K562 (cell line): ENCODE measurements around the gene CNNM2. TPM values are rescaled to one million over a fixed set of nuclear protein-coding genes. Genes with fewer than 3 reads are reported as not detected.

Source experiments
- ATAC-seq: fragments of 200-7000 bp; cut with Tn5 transposase; 3 replicates; pipeline ENCODE4 v1.9.1; 2020; ENCODE audit warnings: moderate library complexity
- BruUV-seq: library from RNA; stranded (reverse); fragments of 400-500 nt; replicated peaks from 2 replicates; lab custom pipeline; 2021; lab: Mats Ljungman, UMichigan
- CTCF ChIA-PET: fragments of 300-600 bp; formaldehyde crosslinking; extraction: SDS; loops from one replicate; lab custom pipeline; 2021; ENCODE audit warnings: low intra/inter-chr PET ratio; lab: Yijun Ruan, JAX
- POLR2A ChIA-PET: fragments of 300-600, 350-650 bp; sonication (Branson Sonifier 250); formaldehyde crosslinking; extraction: SDS; loops from one replicate; lab custom pipeline; 2021; ENCODE audit warnings: antibody characterized with exemption, inconsistent platforms; lab: Yijun Ruan, JAX
- DNase-seq, 4 experiments: peaks; one replicate each; pipeline versions ENCODE4 v3.0.0 to v3.0.0-alpha.2; 2011 to 2018; ENCODE audit warnings: low spot score in 3 of 4, mixed read lengths in 3 of 4; ENCODE audit errors: extremely low read depth in 1 of 4
- FAIRE-seq: peaks from 2 replicates; lab custom pipeline; 2011; peaks lifted over from hg19 to GRCh38; lab: Jason Lieb, UNC
- H2AFZ ChIP-seq: 2 replicates; pipeline ENCODE4 v1.6.0; 2011; ENCODE audit warnings: low read depth, low read length, control low read depth, inconsistent platforms
- H3K27ac ChIP-seq: fragments of 200-600 bp; 3 replicates; pipeline ENCODE4 v1.8.0; 2011; ENCODE audit warnings: low read depth, mild to moderate bottlenecking, control low read depth, inconsistent platforms, low read length, moderate library complexity, mixed read lengths; ENCODE audit errors: extremely low read depth
- H3K27me3 ChIP-seq, 2 experiments: fragments of 300-600 bp in 1 of 2; 2 replicates in 1 of 2; 3 replicates in 1 of 2; pipeline versions ENCODE4 v1.6.0 to v1.8.0; 2011; ENCODE audit warnings: inconsistent platforms in 2 of 2, low read length in 2 of 2, mild to moderate bottlenecking in 1 of 2, mixed read lengths in 1 of 2, moderate library complexity in 1 of 2; ENCODE audit not compliant: control insufficient read depth in 2 of 2, insufficient read depth in 2 of 2
- H3K36me3 ChIP-seq: fragments of 300-600 bp; 3 replicates; pipeline ENCODE4 v1.8.0; 2011; ENCODE audit warnings: mild to moderate bottlenecking, low read length, inconsistent platforms; ENCODE audit not compliant: control insufficient read depth, insufficient read depth
- H3K4me1 ChIP-seq, 2 experiments: fragments of 200-600 bp in 1 of 2; replicated peaks in 1 of 2; 2 replicates in 1 of 2; 3 replicates in 1 of 2; pipeline versions ENCODE4 v1.5.1 to v1.8.0; 2011; ENCODE audit warnings: inconsistent platforms in 2 of 2, low read length in 2 of 2, mild to moderate bottlenecking in 1 of 2, mixed read lengths in 1 of 2, moderate library complexity in 1 of 2; ENCODE audit not compliant: control insufficient read depth in 2 of 2, insufficient read depth in 2 of 2
- H3K4me2 ChIP-seq: 2 replicates; pipeline ENCODE4 v1.6.1; 2011; ENCODE audit warnings: low read length, control low read depth, inconsistent platforms, mixed read lengths; ENCODE audit not compliant: insufficient read depth
- H3K4me3 ChIP-seq: fragments of 200-600 bp; sonication (generic), shearing (Covaris generic); 2 replicates; pipeline ENCODE4 v1.5.1; 2016; ENCODE audit warnings: control low read depth, inconsistent platforms
- H3K79me2 ChIP-seq: fragments of 200-600 bp; 3 replicates; pipeline ENCODE4 v1.8.0; 2011; ENCODE audit warnings: low read length, inconsistent platforms; ENCODE audit not compliant: control insufficient read depth, insufficient read depth
- H3K9ac ChIP-seq, 2 experiments: 2 replicates each; pipeline versions ENCODE4 v1.6.0 to v1.6.1; 2011; ENCODE audit warnings: low read depth in 2 of 2, low read length in 2 of 2, control low read depth in 1 of 2, inconsistent platforms in 1 of 2, mild to moderate bottlenecking in 1 of 2, mixed read lengths in 1 of 2; ENCODE audit not compliant: insufficient read depth in 1 of 2
- H3K9me1 ChIP-seq: one replicate; pipeline ENCODE4 v1.6.0; 2011; ENCODE audit warnings: inconsistent platforms, mild to moderate bottlenecking, low read length, moderate library complexity; ENCODE audit not compliant: control insufficient read depth, insufficient read depth
- H3K9me3 ChIP-seq: replicated peaks from 2 replicates; pipeline ENCODE4 v1.5.1; 2011; ENCODE audit warnings: low read depth, low read length, inconsistent platforms; ENCODE audit not compliant: control insufficient read depth, insufficient read depth
- H4K20me1 ChIP-seq: replicated peaks from 2 replicates; pipeline ENCODE4 v1.6.1; 2011; ENCODE audit warnings: low read length, inconsistent platforms, mixed read lengths; ENCODE audit not compliant: control insufficient read depth, insufficient read depth
- BRD9 ChIP-seq: fragments of 450-650 bp; IDR thresholded peaks from 2 replicates; pipeline ENCODE4 v1.6.1; 2018; ENCODE audit warnings: low read depth; ENCODE audit not compliant: partially characterized antibody
- DACH1 ChIP-seq: fragments of 450-650 bp; IDR thresholded peaks from 2 replicates; pipeline ENCODE4 v1.6.1; 2018; ENCODE audit not compliant: partially characterized antibody
- EHMT2 ChIP-seq: fragments of 450-650 bp; IDR thresholded peaks from 2 replicates; pipeline ENCODE4 v1.6.1; 2018; ENCODE audit warnings: antibody characterized with exemption
- GABPA ChIP-seq: fragments of 200-800 bp; sonication (Bioruptor generic); conservative IDR thresholded peaks from 2 replicates; pipeline ENCODE4 v1.6.1; 2016; ENCODE audit warnings: low read depth, missing genetic modification characterization, missing compliant biosample characterization
- HCFC1 ChIP-seq: IDR thresholded peaks from 2 replicates; pipeline ENCODE4 v1.6.1; 2012; ENCODE audit warnings: low read depth, low read length, improper control_type of control experiment
- HSF4 ChIP-seq: fragments of 250-450 bp; sonication (Bioruptor Pico); IDR thresholded peaks from 2 replicates; pipeline ENCODE4 v2.1.2; 2022; ENCODE audit warnings: mild to moderate bottlenecking, moderate library complexity, borderline replicate concordance
- NR2C1 ChIP-seq, 2 experiments: fragments of 450-650 bp; IDR thresholded peaks; 2 replicates each; pipeline ENCODE4 v1.6.1; 2017; ENCODE audit warnings: mild to moderate bottlenecking in 2 of 2, antibody characterized with exemption in 1 of 2, inconsistent platforms in 1 of 2, missing compliant biosample characterization in 1 of 2, missing genetic modification characterization in 1 of 2
- PHF21A ChIP-seq: fragments of 450-650 bp; IDR thresholded peaks from 2 replicates; pipeline ENCODE4 v1.6.1; 2017; ENCODE audit warnings: low read depth, borderline replicate concordance
- SMARCA5 ChIP-seq: fragments of 450-650 bp; IDR thresholded peaks from 2 replicates; pipeline ENCODE4 v1.6.1; 2016
- SREBF1 ChIP-seq: fragments of 150-350 bp; IDR thresholded peaks from 2 replicates; pipeline ENCODE4 v1.6.1; 2014; ENCODE audit warnings: antibody characterized with exemption, low read depth, low read length, borderline replicate concordance
- TAL1 ChIP-seq: fragments of 450-650 bp; IDR thresholded peaks from 2 replicates; pipeline ENCODE4 v1.6.1; 2016; ENCODE audit warnings: mild to moderate bottlenecking
- ZEB2 ChIP-seq: fragments of 450-650 bp; IDR thresholded peaks from 2 replicates; pipeline ENCODE4 v1.6.1; 2016
- ZNF134 ChIP-seq: fragments of 250-450 bp; sonication (Bioruptor Pico); conservative IDR thresholded peaks from 2 replicates; pipeline ENCODE4 v1.4.0; 2020
- ZNF146 ChIP-seq: IDR thresholded peaks from one replicate; pipeline ENCODE4 v1.6.1; 2018; ENCODE audit warnings: missing compliant biosample characterization; ENCODE audit not compliant: unreplicated experiment
- ZNF224 ChIP-seq: sonication (generic); formaldehyde crosslinking; IDR thresholded peaks from 2 replicates; pipeline ENCODE4 v1.8.0; 2022; ENCODE audit warnings: mild to moderate bottlenecking, missing genetic modification reagents
- WGBS: fragments of 100-300 bp; shearing (Covaris generic); methylation state at CpG from one replicate; pipeline ENCODE4 v1.1.6; 2016; ENCODE audit warnings: low coverage, mixed read lengths; ENCODE audit not compliant: insufficient coverage; ENCODE audit errors: missing lambda C conversion rate; 5-methylcytosine and 5-hydroxymethylcytosine counted together
- in situ Hi-C: fragments of 300-500 bp; cut with MboI; formaldehyde crosslinking; loops from 4 replicates; pipeline ENCODE4 v1.15.0; 2018; ENCODE audit warnings: inconsistent platforms, mixed read lengths
- intact Hi-C: fragments of 100-400 bp; cut with micrococcal nuclease; formaldehyde crosslinking; loops from 2 replicates; pipeline ENCODE4 v1.14.2; 2022
- polyA plus RNA-seq, 8 experiments: library from polyadenylated mRNA; depleted of rRNA in 4 of 8; stranded (reverse) in 5 of 8; unstranded in 3 of 8; fragments of >200 nt; fragmentation: Nextera tagmentation in 2 of 8; fragmentation: Illumina TruSeq in 1 of 8; extraction: Ambion mirVana in 2 of 8; extraction: Trizol in 1 of 8; gene quantifications; 2 replicates each; pipeline versions ENCODE4 v1.2.1 to v1.2.3, GENCODE V29; 2011 to 2014; ENCODE audit warnings: inconsistent platforms in 1 of 8, missing spikeins in 1 of 8
- total RNA-seq, 7 experiments: library from RNA; depleted of rRNA in 6 of 7; stranded (reverse); fragments of >200 nt in 6 of 7; fragmentation: Illumina TruSeq in 2 of 7; extraction: Trizol in 2 of 7; gene quantifications; 2 replicates each; pipeline versions ENCODE4 v1.2.1 to v1.2.3, GENCODE V29; 2011 to 2021; ENCODE audit warnings: low replicate concordance in 1 of 7
- TF ChIP-seq, protein P1 (sequence below): fragments of 450-650 bp; IDR thresholded peaks from 2 replicates; pipeline ENCODE4 v1.6.1; 2016; ENCODE audit warnings: mild to moderate bottlenecking
- TF ChIP-seq, protein P2 (sequence below): fragments of 250-450 bp; sonication (Bioruptor Pico); IDR thresholded peaks from 2 replicates; pipeline ENCODE4 v1.5.0; 2021
- TF ChIP-seq, protein P3 (sequence below): sonication (generic); formaldehyde crosslinking; IDR thresholded peaks from 2 replicates; pipeline ENCODE4 v1.8.0; 2022; ENCODE audit warnings: missing genetic modification reagents, mild to moderate bottlenecking, borderline replicate concordance

Gene CNNM2
- total and polyA plus RNA-seq, 9 of the 15 experiments (the other 6 are each of a cell fraction or from before 2014, with no cell fraction given): 0.21 to 5.0 (median 1.3) TPM

DNA sequence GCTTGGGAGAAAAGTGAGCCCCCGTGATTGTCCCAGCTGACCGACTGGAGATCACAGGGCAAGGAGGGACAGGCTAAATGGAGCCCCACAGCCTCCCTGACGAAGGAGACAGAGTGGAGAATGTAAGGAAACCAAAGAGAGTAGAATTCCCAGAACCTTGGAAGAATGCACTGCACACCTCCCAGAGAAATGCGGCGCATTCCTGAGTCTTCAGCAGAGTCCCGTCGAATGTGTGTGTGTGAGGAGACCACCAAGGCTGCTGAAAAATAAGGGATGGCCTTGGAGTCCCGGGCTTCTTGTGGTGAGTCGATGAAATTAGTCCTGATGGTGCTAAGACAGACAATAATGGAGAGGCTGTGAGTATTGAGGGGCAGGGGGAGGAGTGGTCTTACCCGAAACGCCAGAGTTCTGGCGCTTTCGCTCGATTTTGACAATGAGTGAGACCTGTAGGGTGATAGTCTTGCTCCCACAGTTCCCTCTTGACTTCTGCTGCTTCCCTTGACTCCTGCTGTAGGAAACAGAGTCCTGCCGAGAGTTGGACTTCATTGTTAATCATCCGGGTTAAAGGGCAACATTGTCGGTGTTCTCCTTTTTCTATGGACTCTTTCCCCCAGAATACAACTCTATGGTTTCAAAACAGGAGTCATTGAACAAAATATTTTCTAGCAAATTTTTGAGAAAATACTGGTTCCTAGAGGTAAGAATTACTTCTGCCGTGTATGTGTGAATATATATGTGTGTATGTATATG, 103.2 kb downstream of the CNNM2 start:
- Histone ChIP-seq H3K9ac (no peak overlapping the region), H3K4me2 (no peak overlapping the region), H2AFZ (peak overlapping the region; percentile 56; the same call in 1 of the 2 replicates), H3K79me2 (no peaks in the 10 kb centered on the region), H4K20me1 (no peaks in the 10 kb centered on the region), H3K9me3 (no peaks in the 10 kb centered on the region), H3K4me3 (no peak overlapping the region), H3K27me3 (no peaks in the 10 kb centered on the region), H3K9me1 (no peaks in the 10 kb centered on the region), H3K27ac (no peak overlapping the region), H3K36me3 (no peaks in the 10 kb centered on the region), H3K4me1 (peaks cover 0 to 4% of the 10 kb centered on the region in 2 experiments; a peak in 1 of 5 replicates)
- DNase-seq (no peak), FAIRE-seq (no peak), ATAC-seq (no peak)
- intact Hi-C loops (no loop called here), in situ Hi-C loops (no loop called here)
- ChIA-PET POLR2A (no interaction called here), CTCF (no interaction called here)
- no TSS peak for BruUV-seq
- WGBS: 81% methylated on average over 17 of the region's 18 CpGs
- no peak for TF ChIP-seq BRD9
- TF ChIP-seq SREBF1: no peak
- TF ChIP-seq ZNF134 (CRISPR knock-in tag): no peak
- no peak for TF ChIP-seq ZNF224 (CRISPR knock-in tag)
- TF ChIP-seq HSF4 (CRISPR knock-in tag): no peak
- TF ChIP-seq PHF21A: no peak
- TF ChIP-seq HCFC1: no peak
- no peak for TF ChIP-seq DACH1
- TF ChIP-seq NR2C1 (IDR thresholded peaks at IDR 0.05): peak; percentile 58; the same call in 1 of the 2 replicates
- TF ChIP-seq NR2C1 (tag; IDR thresholded peaks at IDR 0.05): 0 out of 2 replicates have a peak, but pooled peaks have one; percentile 29
- TF ChIP-seq TAL1: no peak
- TF ChIP-seq, protein P1, sequence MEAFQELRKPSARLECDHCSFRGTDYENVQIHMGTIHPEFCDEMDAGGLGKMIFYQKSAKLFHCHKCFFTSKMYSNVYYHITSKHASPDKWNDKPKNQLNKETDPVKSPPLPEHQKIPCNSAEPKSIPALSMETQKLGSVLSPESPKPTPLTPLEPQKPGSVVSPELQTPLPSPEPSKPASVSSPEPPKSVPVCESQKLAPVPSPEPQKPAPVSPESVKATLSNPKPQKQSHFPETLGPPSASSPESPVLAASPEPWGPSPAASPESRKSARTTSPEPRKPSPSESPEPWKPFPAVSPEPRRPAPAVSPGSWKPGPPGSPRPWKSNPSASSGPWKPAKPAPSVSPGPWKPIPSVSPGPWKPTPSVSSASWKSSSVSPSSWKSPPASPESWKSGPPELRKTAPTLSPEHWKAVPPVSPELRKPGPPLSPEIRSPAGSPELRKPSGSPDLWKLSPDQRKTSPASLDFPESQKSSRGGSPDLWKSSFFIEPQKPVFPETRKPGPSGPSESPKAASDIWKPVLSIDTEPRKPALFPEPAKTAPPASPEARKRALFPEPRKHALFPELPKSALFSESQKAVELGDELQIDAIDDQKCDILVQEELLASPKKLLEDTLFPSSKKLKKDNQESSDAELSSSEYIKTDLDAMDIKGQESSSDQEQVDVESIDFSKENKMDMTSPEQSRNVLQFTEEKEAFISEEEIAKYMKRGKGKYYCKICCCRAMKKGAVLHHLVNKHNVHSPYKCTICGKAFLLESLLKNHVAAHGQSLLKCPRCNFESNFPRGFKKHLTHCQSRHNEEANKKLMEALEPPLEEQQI: no peak
- no peak for TF ChIP-seq ZNF146 (CRISPR knock-in tag)
- TF ChIP-seq SMARCA5: no peak
- TF ChIP-seq GABPA: 0 out of 2 replicates have a peak, but pooled peaks have one; percentile 23
- no peak for TF ChIP-seq ZEB2
- TF ChIP-seq EHMT2: no peak
- TF ChIP-seq, protein P2, sequence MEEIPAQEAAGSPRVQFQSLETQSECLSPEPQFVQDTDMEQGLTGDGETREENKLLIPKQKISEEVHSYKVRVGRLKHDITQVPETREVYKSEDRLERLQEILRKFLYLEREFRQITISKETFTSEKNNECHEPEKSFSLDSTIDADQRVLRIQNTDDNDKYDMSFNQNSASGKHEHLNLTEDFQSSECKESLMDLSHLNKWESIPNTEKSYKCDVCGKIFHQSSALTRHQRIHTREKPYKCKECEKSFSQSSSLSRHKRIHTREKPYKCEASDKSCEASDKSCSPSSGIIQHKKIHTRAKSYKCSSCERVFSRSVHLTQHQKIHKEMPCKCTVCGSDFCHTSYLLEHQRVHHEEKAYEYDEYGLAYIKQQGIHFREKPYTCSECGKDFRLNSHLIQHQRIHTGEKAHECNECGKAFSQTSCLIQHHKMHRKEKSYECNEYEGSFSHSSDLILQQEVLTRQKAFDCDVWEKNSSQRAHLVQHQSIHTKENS (CRISPR knock-in tag): no peak
- TF ChIP-seq, protein P3, sequence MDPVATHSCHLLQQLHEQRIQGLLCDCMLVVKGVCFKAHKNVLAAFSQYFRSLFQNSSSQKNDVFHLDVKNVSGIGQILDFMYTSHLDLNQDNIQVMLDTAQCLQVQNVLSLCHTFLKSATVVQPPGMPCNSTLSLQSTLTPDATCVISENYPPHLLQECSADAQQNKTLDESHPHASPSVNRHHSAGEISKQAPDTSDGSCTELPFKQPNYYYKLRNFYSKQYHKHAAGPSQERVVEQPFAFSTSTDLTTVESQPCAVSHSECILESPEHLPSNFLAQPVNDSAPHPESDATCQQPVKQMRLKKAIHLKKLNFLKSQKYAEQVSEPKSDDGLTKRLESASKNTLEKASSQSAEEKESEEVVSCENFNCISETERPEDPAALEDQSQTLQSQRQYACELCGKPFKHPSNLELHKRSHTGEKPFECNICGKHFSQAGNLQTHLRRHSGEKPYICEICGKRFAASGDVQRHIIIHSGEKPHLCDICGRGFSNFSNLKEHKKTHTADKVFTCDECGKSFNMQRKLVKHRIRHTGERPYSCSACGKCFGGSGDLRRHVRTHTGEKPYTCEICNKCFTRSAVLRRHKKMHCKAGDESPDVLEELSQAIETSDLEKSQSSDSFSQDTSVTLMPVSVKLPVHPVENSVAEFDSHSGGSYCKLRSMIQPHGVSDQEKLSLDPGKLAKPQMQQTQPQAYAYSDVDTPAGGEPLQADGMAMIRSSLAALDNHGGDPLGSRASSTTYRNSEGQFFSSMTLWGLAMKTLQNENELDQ (CRISPR knock-in tag): no peak
